AG20443 (cell line): ENCODE results near the gene FHIT.

Experiments
- DNase-seq: peaks from one replicate; pipeline ENCODE4 v3.0.0; 2012; ENCODE audit warnings: low spot score, mixed read lengths

FHIT gene

GRCh38 chr3:59759298-59760031, 1491.8 kb downstream of the FHIT start:
- DNase-seq = peak; percentile 40

- no peak for DNase-seq
These were observed 1492.6 kb downstream of the FHIT start for GRCh38 chr3:59758672-59759071.

GRCh38 chr3:59756934-59757333, 1494.3 kb downstream of the FHIT start:
- no peak for DNase-seq

- peak; percentile 52 for DNase-seq
These were observed 1496.7 kb downstream of the FHIT start for GRCh38 chr3:59754456-59755129.

- no peak for DNase-seq
These were observed 1497.3 kb downstream of the FHIT start for GRCh38 chr3:59753808-59754450.

GRCh38 chr3:59752925-59753324, 1498.3 kb downstream of the FHIT start:
- no peak for DNase-seq

GRCh38 chr3:59751606-59752005, 1499.6 kb downstream of the FHIT start:
- DNase-seq = no peak

- DNase-seq = no peak
These were observed 1500.9 kb downstream of the FHIT start for GRCh38 chr3:59750391-59750790.

- peak; percentile 38 for DNase-seq
These were observed 1502.0 kb downstream of the FHIT start for GRCh38 chr3:59749291-59749690.

GRCh38 chr3:59746585-59746984, 1504.7 kb downstream of the FHIT start:
- no peak for DNase-seq

- DNase-seq = no peak
These were observed 1514.0 kb downstream of the FHIT start for GRCh38 chr3:59737241-59737640.

GRCh38 chr3:59734061-59734460, 1517.2 kb downstream of the FHIT start:
- no peak for DNase-seq

GRCh38 chr3:59733041-59733809, 1518.0 kb downstream of the FHIT start:
- DNase-seq = no peak

GRCh38 chr3:59731943-59732342, 1519.3 kb downstream of the FHIT start:
- DNase-seq = no peak

- DNase-seq = no peak
These were observed 1520.7 kb downstream of the FHIT start for GRCh38 chr3:59730591-59730990.

- no peak for DNase-seq
These were observed 1522.7 kb downstream of the FHIT start for GRCh38 chr3:59728587-59728908.

- no peak for DNase-seq
These were observed 1523.2 kb downstream of the FHIT start for GRCh38 chr3:59727902-59728586.

GRCh38 chr3:59726279-59726678, 1525.0 kb downstream of the FHIT start:
- no peak for DNase-seq

- DNase-seq = peak; percentile 25
These were observed 1533.5 kb downstream of the FHIT start for GRCh38 chr3:59717679-59718205.

GRCh38 chr3:59714066-59714465, 1537.2 kb downstream of the FHIT start:
- DNase-seq = no peak

GRCh38 chr3:59710554-59710953, 1540.7 kb downstream of the FHIT start:
- DNase-seq = no peak
